Measurements from ENCODE around the gene GSTM4. TPM values are rescaled to one million over a fixed set of nuclear protein-coding genes. Genes with fewer than 3 reads are reported as not detected.

Gene GSTM4
- total and polyA plus RNA-seq, 9 of the 15 experiments (the other 6 are each of a cell fraction or from before 2014, with no cell fraction given), result 18.8 to 53.4 (median 38.8) TPM

GRCh38 chr1:109639063-109639840, 16.6 kb upstream of the GSTM4 start (continued):
- TF ChIP-seq ZBTB40 (IDR thresholded peaks at IDR 0.05) (no peak), ZBTB40 (CRISPR knock-in tag; IDR thresholded peaks at IDR 0.05) (no peak), EP400 (IDR thresholded peaks at IDR 0.05) (no peak), KAT2B (IDR thresholded peaks at IDR 0.05; ENCODE audit: low read depth, low read length) (peak; percentile 39), ZNF778 (CRISPR knock-in tag; IDR thresholded peaks at IDR 0.05) (no peak), ZNF12 (CRISPR knock-in tag; IDR thresholded peaks at IDR 0.05) (no peak), HDAC8 (tag; IDR thresholded peaks at IDR 0.05) (no peak), ZNF76 (CRISPR knock-in tag; IDR thresholded peaks at IDR 0.05; ENCODE audit: borderline replicate concordance) (0 out of 2 replicates have a peak, but pooled peaks have one; percentile 29), ZFP1 (CRISPR knock-in tag; IDR thresholded peaks at IDR 0.05) (no peak), GABPB1 (CRISPR knock-in tag; IDR thresholded peaks at IDR 0.05) (no peak), ZFX (CRISPR knock-in tag; IDR thresholded peaks at IDR 0.05) (0 out of 2 replicates have a peak, but pooled peaks have one; percentile 22), TCF7L2 (IDR thresholded peaks at IDR 0.05; ENCODE audit: low read depth, low read length) (no peak), HNRNPLL (IDR thresholded peaks at IDR 0.05; ENCODE audit: low read depth, low read length, poor library complexity, severe bottlenecking) (no peak), XRCC5 (IDR thresholded peaks at IDR 0.05; ENCODE audit: low read depth, low read length) (no peak)

Measured in K562 (cell line).